HCT116 (cell line): ENCODE data around the gene XAB2. TPM values are rescaled to one million over a fixed set of nuclear protein-coding genes. Genes with fewer than 3 reads are reported as not detected.

Source experiments
- microRNA-seq: library from miRNA; unstranded; fragments of <30 nt; microRNA quantifications from one replicate; pipeline ENCODE4, GENCODE V29; 2016; ENCODE audit warnings: borderline number of aligned reads
- total RNA-seq: library from RNA; stranded (reverse); gene quantifications from one replicate; pipeline ENCODE4 v1.2.1, GENCODE V29; 2021; ENCODE audit not compliant: unreplicated experiment

XAB2 gene
- total RNA-seq, 1 experiment from 2014 or later: 103 TPM

Small RNAs within 50 kb of the gene (microRNA-seq; reads per million reads assigned to microRNA genes)
- gene MIR6792: not detected

Other genes starting within 250 kb of the XAB2 start
- gene PEX11G, start 140.5 kb downstream of the XAB2 start, total RNA-seq: 6.4 TPM
- 20.7 TPM for gene ZNF358, start 113.4 kb downstream of the XAB2 start, total RNA-seq
- gene MCOLN1, start 106.9 kb downstream of the XAB2 start, total RNA-seq: 19.1 TPM
- gene PNPLA6, start 93.8 kb downstream of the XAB2 start, total RNA-seq: 159 TPM
- gene CAMSAP3, start 33.7 kb downstream of the XAB2 start, total RNA-seq: 24.0 TPM
- 126 TPM for gene PET100, start 248 bp upstream of the XAB2 start, total RNA-seq
- 0.32 TPM for gene PCP2, start 4.2 kb upstream of the XAB2 start, total RNA-seq
- gene STXBP2, start 7.6 kb upstream of the XAB2 start, total RNA-seq: 141 TPM
- gene RETN, start 39.5 kb upstream of the XAB2 start, total RNA-seq: not detected
- gene MCEMP1, start 47.5 kb upstream of the XAB2 start, total RNA-seq: not detected
- gene TRAPPC5, start 51.3 kb upstream of the XAB2 start, total RNA-seq: 101 TPM
- gene FCER2, start 72.6 kb upstream of the XAB2 start, total RNA-seq: 0.20 TPM
- gene CLEC4G, start 102.6 kb upstream of the XAB2 start, total RNA-seq: not detected
- not detected for gene CD209, start 118.0 kb upstream of the XAB2 start, total RNA-seq
- gene CLEC4M, start 133.7 kb upstream of the XAB2 start, total RNA-seq: not detected
- 15.0 TPM for gene EVI5L, start 200.7 kb upstream of the XAB2 start, total RNA-seq
- 7.5 TPM for gene PRR36, start 244.8 kb upstream of the XAB2 start, total RNA-seq